ENCODE data around the gene R3HDM2.
"Not testable (repeated sequence)": the region's sequence is repeated elsewhere in the genome, so short reads cannot be mapped to it uniquely, and the experiment has no call there.

R3HDM2 gene

GRCh38 chr12:57377103-57377840 is 53.6 kb downstream of the R3HDM2 start:
- no peak for DNase-seq (ENCODE audit: low spot score)

- peak; percentile 41 for DNase-seq (ENCODE audit: low spot score)
These were observed 58.6 kb downstream of the R3HDM2 start for GRCh38 chr12:57372233-57372632.

- no peak for DNase-seq (ENCODE audit: low spot score)
These were observed 60.1 kb downstream of the R3HDM2 start for GRCh38 chr12:57370696-57371095.

- no peak for DNase-seq (ENCODE audit: low spot score)
These were observed 60.8 kb downstream of the R3HDM2 start for GRCh38 chr12:57370072-57370471.

- DNase-seq (ENCODE audit: low spot score) = no peak
These were observed 61.6 kb downstream of the R3HDM2 start for GRCh38 chr12:57369202-57369601.

GRCh38 chr12:57368349-57369095 is 62.3 kb downstream of the R3HDM2 start:
- DNase-seq (ENCODE audit: low spot score) = no peak

- DNase-seq (ENCODE audit: low spot score) = no peak
These were observed 63.7 kb downstream of the R3HDM2 start for GRCh38 chr12:57367121-57367520.

- DNase-seq (ENCODE audit: low spot score) = no peak
These were observed 64.5 kb downstream of the R3HDM2 start for GRCh38 chr12:57366315-57366714.

- not testable (repeated sequence) for DNase-seq (ENCODE audit: low spot score)
These were observed 66.7 kb downstream of the R3HDM2 start for GRCh38 chr12:57364156-57364555.

GRCh38 chr12:57360468-57360867 is 70.4 kb downstream of the R3HDM2 start:
- no peak for DNase-seq (ENCODE audit: low spot score)

- no peak for DNase-seq (ENCODE audit: low spot score)
These were observed 72.2 kb downstream of the R3HDM2 start for GRCh38 chr12:57358646-57359045.

- no peak for DNase-seq (ENCODE audit: low spot score)
These were observed 75.1 kb downstream of the R3HDM2 start for GRCh38 chr12:57355734-57356133.

- no peak for DNase-seq (ENCODE audit: low spot score)
These were observed 78.7 kb downstream of the R3HDM2 start for GRCh38 chr12:57352166-57352565.

GRCh38 chr12:57347284-57347683 is 83.6 kb downstream of the R3HDM2 start:
- DNase-seq (ENCODE audit: low spot score) = no peak

GRCh38 chr12:57343703-57344378 is 87.0 kb downstream of the R3HDM2 start:
- no peak for DNase-seq (ENCODE audit: low spot score)

GRCh38 chr12:57342207-57342691 is 88.6 kb downstream of the R3HDM2 start:
- DNase-seq (ENCODE audit: low spot score) = peak; percentile 31

GRCh38 chr12:57341275-57341990 is 89.4 kb downstream of the R3HDM2 start:
- DNase-seq (ENCODE audit: low spot score) = peak; percentile 33

GRCh38 chr12:57340104-57340503 is 90.7 kb downstream of the R3HDM2 start:
- DNase-seq (ENCODE audit: low spot score) = peak; percentile 81

- DNase-seq (ENCODE audit: low spot score) = not testable (repeated sequence)
These were observed 94.5 kb downstream of the R3HDM2 start for GRCh38 chr12:57336299-57336698.

GRCh38 chr12:57334219-57334618 is 96.6 kb downstream of the R3HDM2 start:
- no peak for DNase-seq (ENCODE audit: low spot score)

GRCh38 chr12:57332646-57333312 is 98.1 kb downstream of the R3HDM2 start:
- DNase-seq (ENCODE audit: low spot score) = no peak

Measured in pons (tissue), 1 donor.